Measurements from ENCODE around the gene POLR1G.
"Not testable (repeated sequence)": the region's sequence is repeated elsewhere in the genome, so short reads cannot be mapped to it uniquely, and the experiment has no call there.

The POLR1G gene

DNA sequence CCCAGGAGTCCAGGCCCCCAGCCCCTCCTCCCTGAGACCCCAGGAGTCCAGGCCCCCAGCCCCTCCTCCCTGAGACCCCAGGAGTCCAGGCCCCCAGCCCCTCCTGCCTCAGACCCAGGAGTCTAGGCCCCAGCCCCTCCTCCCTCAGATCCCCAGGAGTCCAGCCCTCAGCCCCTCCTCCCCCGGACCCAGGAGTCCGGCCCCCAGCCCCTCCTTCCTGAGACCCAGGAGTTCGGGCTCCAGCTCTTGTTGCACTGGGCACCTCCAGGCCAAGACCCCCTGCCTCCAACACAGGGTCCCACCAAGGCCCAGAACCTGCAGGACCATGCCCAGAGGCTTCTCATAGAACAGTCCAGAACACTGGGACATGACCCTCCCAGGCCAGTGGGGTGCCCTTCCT, 13.5 kb downstream of the POLR1G start:
- in situ Hi-C loops (cut with MboI; ENCODE audit: low sequenced_read_pairs) = no loop called here

DNA sequence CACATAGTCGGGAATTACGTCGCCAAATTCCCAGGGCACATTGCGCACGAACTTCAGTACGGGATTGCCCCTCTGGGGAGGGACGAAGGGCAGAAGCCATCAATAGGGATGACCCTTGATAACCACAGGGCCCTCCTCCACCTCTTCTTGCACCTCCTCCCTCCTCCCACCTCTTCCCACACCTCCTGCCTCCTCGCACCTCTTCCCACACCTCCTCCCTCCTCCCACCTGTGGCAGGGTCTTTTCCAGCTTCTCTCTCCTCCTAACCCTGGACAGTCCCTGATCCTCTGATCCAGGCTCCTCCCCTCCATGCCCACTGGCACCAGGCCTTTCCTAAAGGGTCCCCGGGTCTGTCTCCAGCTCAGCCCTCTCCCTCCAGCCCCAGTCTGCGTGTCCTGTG, 13.9 kb downstream of the POLR1G start:
- in situ Hi-C loops (cut with MboI; ENCODE audit: low sequenced_read_pairs) = no loop called here

DNA sequence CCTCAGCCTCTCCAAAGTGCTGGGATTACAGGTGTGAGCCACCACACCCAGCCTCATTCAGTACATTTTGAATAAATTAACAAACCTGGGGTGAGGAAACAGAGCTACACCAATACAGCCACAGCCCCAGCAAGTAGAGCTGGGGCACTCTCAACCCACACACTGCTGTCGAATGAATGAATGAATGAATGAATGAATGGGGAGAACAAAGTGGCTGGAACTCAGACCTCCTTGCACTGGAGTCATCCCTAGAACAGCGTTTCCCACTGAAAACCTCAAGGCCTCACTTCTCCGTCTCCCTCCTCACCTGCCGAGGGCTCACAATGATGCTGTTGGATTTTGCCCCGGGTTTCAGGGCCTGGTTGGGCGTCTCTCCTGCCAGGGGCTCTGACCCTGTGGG, 14.4 kb downstream of the POLR1G start:
- in situ Hi-C loops (cut with MboI; ENCODE audit: low sequenced_read_pairs) = no loop called here

DNA sequence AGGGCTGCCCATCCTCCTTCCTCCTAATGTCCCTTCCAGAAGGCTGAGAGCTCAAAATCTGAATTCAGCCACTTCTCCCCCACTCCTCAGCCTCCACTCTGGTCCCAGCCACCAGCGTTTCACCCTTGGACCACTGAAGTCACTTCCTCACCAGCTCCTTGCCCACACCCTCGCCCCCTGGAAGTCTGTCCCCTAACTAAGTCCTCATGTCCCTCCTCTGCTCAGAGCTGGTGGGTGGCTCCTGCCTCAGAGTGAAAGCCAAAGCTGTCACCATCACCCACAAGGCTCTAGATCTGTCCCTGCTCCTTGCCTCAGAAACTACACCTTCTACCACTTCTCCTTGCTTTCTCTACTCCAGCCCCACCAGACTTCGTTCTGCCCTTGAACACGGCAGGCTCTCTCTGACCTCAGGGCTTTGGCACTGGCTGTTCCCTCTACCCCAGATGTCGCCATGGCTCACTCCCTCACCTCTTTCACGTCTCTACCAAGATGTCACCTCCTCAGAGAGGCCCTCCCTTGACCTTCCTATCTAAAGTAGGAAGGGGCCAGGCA, 15.6 kb downstream of the POLR1G start:
- in situ Hi-C loops (cut with MboI; ENCODE audit: low sequenced_read_pairs) = no loop called here

DNA sequence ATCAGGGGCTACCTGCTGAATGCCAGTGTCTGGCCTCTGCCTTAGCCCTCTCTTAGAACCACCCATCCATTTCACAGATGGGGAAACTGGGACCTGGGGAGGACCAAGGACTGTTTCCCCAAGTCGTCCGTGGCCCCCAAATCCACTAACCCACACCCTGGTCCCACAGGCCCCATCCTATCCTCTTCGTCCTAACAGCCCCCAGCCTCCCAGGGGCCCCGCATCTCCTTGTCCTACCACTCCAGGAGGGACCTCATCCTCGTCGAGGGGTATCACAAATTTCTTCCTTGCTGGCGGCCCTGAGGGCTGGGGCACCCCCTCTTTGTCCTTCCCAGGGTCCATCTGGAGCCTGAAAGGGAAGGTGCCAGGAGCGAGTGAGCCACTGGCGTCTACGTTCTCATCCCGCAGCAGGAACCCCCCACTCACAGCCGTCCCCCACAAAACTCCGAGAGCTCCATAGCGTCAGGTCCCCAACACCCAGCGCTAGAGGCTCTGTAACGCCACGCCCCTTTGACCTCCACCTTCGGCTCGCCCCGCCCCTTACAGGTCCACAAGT, 16.7 kb downstream of the POLR1G start:
- in situ Hi-C loops (cut with MboI; ENCODE audit: low sequenced_read_pairs) = no loop called here

DNA sequence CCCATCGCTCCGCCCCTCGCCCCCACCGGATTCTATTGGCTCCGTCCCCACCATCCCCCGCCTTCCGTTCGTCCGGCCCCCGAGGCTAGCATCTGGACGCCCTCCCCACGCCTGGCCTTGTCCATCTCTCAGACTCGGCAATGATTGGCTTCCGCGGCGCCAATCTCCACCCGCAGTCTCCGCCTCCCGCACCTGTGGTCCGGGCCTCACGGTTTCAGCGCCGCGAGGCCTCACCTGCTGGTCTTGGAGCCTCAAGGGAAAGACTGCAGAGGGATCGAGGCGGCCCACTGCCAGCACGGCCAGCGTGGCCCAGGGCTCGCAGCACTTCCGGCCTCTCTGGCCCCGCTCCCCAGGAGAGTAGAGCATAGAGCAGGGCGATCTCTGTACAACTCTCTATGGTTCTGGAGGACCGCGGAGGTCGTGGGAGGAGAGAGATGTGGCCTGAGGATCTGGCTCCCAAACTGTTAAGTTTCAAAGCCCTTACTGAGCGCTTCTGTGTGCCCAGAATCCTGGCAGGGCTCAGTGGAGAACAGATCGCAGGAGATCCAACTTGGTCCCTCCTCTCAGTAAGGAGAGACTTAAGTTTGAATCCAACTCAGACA, 17.2 kb downstream of the POLR1G start, which contains the start of gene ERCC1:
Gene ERCC1, minus strand, starts transcription at position 329 of the 602 bp plus-strand sequence. CDS start 543 bp downstream, outside the sequence.
- in situ Hi-C loops (cut with MboI; ENCODE audit: low sequenced_read_pairs) = no loop called here

DNA sequence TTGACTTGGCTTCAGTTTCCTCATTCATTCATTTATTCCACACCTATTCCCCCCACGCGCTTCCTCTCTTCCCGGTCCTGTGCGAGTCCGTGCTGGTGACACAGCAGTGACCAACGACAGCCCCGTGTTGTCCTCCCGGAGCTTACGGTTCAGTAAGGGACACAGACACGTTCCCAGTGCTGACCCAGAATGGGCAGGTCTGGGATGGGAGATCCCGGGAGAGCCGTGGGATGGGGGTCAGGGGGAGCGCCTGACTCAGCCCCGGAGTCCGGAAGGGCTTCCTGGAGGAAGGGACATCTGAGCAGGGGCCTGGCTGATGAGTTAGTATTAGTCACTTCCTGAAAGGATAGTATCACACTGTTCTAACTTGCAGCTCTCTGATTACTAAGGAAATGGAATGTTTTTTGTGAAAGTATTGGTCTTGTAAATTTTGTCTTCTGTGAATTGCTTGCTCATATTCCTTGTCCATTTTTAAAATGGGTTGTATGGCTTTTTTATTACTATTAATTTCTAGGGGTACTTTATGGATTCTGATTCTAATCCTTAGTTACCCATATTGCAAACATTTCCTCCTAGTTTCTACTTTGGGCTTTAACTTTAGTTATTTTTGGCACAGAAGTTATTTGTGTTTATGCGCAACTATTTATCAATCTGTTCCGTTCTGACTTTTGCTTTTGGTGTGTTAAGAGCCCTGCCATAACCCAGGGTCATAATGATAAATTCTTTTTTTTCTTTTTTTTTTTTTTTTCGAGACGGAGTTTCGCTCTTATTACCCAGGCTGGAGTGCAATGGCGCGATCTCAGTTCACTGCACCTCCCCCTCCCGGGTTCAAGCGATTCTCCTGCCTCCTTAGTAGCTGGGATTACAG, 18.0 kb downstream of the POLR1G start:
- in situ Hi-C loops (cut with MboI; ENCODE audit: low sequenced_read_pairs) = no loop called here

DNA sequence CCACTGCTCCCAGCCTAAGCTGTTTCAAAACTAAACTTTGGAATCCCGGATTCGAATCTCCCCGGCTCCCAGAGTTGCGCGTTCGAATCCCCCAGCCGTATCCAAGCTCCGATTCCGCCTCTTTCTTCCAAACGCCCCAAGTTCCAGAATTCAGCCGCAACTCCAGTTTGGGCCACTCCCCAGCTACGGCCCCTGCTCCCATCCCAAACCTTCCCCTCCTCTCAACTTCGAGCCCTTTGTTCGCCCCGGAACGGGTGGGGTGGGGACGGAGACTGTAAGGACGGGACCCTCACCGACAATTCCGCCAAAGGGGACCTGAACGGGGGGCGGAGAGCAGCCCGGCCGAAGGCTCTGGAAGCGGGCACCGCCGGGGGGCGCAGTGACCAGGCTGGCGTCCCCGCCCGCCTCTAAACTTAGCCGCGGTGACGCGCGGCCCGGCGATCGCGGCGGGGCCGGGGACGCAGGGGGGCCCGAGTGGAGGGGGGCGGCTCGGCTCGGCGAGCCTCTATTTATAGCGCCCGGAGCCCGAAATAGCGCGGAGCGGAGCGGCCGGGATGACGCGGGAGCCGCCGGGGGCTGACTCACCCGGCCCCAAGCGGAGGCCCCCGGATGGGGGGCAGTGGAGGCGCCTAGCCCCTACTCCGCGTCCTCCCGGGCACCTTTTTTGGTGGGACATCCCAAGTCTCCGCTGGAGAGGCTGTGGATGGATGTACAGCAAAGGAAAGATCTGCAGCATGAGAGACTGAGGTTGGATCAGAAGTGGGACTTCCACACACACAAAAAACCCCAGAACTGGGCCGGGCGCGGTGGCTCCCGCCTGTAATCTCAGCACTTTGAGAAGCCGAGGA, 22.2 kb downstream of the POLR1G start:
- in situ Hi-C loops (cut with MboI; ENCODE audit: low sequenced_read_pairs) = no loop called here

DNA sequence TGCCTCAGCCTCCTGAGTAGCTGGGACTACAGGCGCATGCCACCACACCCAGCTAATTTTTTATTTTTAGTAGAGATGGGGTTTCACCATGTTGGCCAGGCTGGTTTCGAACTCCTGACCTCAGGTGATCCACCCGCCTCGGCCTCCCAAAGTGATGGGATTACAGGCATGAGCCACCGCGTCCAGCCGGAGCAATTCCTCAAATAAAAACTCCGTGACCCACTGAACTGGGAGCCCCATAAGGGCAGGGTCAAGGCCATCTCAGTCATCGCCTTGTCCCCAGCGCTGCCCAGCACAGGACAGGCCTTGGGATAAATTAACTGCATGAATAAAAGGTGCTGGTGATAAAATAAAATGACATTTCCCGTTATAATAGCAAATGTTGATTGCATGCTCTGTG, 23.5 kb downstream of the POLR1G start:
- in situ Hi-C loops (cut with MboI; ENCODE audit: low sequenced_read_pairs) = not testable (repeated sequence)

DNA sequence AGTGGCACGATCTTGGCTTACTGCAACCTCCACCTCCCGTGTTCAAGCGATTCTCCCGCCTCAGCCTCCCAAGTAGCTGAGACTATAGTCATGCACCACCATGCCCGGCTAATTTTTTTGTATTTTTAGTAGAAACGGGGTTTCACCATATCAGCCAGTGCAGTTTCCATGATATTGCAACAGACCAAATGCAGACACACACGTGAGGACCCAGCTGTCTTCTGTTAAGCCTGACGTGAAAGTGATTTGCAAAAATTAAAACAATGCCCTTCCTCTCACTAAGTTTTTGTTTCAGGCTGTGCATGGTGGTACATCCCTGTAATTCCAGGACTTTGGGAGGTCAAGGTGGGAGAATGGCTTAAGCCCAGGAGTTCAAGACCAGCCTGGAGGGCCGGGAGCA, 24.6 kb downstream of the POLR1G start:
- in situ Hi-C loops (cut with MboI; ENCODE audit: low sequenced_read_pairs) = not testable (repeated sequence)

DNA sequence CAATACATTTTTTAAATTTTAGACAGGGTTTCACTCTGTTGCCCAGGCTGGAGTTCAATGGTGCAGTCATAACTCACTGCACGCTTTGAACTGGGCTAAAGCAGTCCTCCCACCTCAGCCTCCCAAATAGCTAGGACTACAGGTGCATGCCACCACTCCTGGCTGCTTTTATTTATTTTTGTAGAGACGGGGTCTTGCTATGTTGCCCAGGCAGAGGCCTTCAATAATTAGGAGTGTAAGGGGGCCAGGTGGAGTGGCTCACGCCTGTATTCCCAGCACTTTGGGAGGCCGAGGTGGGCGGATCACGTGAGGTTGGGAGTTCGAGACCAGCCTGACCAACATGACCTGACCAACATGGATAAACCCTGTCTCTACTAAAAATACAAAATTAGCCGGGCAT, 26.1 kb downstream of the POLR1G start:
- in situ Hi-C loops (cut with MboI; ENCODE audit: low sequenced_read_pairs) = not testable (repeated sequence)

DNA sequence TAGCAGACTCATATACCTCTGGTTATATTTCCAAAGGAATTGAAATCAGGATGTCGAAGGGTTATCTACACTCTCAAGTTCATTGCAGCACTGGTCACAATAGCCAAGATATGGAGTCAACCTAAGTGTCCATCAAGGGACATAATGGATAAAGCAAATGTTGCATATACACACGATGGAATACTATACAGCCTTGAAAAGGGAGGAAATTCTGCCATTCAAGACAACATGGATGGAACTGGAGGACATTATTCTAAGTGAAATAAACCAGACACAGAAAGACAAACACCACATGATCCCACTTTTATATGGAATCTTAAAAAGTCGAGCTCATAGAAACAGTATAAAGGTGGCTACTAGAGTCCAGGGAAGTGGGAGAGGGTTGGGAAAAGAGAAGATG, 30.9 kb downstream of the POLR1G start:
- in situ Hi-C loops (cut with MboI; ENCODE audit: low sequenced_read_pairs) = no loop called here

DNA sequence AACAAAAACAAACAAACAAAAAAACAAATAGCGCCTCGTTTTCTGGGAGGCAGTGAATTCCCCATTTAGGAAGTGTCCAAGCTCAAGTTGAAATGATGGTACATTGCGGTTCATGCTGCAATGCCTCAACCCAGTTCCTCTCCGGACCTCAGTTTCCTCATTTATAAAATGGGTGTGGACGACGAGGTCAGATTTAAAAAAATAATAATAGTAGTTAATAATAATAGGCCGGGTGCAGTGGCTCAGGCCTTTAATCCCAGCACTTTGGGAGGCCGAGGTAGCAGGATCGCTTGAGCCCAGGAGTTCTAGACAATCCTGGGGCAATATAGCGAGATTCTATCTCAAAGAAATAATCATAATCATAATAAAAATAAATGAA, 32.7 kb downstream of the POLR1G start:
- in situ Hi-C loops (cut with MboI; ENCODE audit: low sequenced_read_pairs) = no loop called here

DNA sequence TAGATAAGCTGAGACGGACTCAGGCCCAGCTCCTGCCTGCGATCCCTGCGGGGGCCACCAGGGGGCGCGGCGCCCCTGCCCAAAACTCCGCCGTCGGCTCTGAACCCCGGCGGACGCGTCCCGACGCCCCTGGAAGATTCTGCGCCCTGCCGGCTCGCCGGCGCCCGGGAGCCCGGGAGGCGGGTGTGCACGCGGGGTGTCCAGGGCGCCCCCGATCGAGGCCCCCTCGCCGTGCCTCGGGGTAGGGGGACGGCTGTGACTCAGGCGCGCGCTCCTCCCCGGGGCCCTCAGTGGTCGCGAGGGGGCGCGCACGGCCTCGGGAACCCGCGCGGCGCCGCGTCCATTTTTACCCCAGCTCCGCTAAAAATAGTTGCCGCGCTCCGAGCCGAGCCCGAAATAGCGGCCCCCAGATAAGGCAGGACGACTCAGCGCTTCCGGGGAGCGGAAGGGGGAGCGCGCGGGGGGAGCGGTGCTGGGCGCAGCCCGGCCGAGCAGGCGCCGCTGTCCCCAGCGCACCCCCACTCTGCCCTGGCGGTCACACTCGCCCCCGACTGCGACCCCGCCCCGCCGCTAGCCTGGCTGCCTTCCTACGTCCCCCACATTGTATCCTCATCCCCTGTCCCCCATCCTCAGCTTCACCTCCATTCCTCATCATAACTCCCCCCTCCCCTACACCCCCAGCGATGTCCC, 33.3 kb downstream of the POLR1G start:
- in situ Hi-C loops (cut with MboI; ENCODE audit: low sequenced_read_pairs) = loop anchor here (5.0 kb wide), 1 partner anchor 38 kb away; no protein-coding TSS in a partner anchor

DNA sequence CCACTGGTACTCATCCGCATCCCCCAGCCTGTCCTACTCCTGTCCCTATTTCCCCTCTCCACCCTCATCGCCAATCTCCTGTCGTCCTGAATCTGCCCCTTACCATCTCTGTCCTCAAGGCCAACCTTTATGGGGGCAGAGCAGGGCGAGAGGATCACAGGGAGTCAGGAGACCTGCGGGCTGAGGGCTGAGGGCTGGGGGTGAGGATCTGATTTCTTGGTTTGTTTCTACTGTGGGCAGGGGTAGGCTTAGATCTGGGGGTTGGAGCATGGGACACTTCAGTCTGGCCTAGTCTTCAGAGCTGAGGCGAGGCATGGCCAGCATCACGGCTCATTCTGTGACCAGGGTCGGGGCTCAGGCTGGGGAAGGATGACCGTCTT, 33.8 kb downstream of the POLR1G start:
- in situ Hi-C loops (cut with MboI; ENCODE audit: low sequenced_read_pairs) = loop anchor here (5.0 kb wide), 1 partner anchor 37 kb away; no protein-coding TSS in a partner anchor

DNA sequence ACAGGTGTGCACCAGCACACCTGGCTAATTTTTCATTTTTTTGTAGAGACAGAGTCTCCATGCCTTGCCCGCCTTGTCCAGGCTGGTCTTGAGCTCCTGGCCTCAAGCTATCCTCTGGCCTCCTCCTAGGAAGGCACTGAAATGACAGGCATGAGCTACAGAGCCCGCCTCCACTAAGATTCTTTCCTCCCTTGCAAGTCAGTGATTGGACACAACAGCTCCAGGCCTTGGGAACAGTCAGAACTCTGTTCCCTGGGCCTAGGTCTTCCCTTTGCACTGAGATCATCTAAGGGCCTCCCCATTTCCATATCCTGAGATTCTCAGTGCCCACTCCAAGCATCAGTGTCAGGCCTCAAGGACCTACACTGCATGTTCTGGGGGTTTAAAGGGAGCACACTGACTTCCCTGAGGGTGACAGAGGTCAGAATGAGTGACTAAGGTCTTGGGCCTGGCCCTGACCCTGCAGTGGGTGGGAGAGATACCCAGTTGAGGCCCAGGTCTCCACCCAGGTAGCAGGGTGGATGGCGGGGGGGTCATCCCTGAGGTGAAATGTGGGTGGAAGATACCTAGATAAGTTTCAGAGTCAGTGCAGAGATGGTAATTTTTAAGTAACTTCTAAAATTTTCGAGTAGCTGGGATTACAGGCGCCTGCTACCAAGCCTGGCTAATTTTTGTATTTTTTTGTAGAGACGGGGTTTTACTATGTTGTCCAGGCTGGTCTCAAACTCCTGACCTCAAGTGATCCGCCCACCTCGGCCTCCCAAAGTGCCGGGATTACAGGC, 34.6 kb downstream of the POLR1G start:
- in situ Hi-C loops (cut with MboI; ENCODE audit: low sequenced_read_pairs) = loop anchor here (5.0 kb wide), 1 partner anchor 36 kb away; no protein-coding TSS in a partner anchor

DNA sequence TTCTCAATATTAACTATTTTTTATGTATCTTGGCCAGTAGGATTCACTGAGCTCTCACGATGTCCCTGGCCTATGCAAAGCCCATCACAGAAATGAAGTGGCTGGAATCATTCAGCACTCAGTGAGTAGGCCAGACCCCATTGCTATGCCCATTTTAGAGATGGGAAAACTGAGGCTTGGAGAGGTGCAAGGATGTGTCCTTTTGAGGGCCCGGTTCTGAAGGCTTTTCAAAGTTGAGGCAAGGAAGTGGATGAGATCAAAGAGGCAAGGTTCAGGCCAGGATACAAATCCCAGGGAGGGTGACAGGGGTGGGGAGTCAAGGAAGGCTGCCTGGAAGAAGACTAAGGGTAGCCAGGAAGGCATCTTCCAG, 35.9 kb downstream of the POLR1G start:
- in situ Hi-C loops (cut with MboI; ENCODE audit: low sequenced_read_pairs) = loop anchor here (5.0 kb wide), 1 partner anchor 35 kb away; no protein-coding TSS in a partner anchor

DNA sequence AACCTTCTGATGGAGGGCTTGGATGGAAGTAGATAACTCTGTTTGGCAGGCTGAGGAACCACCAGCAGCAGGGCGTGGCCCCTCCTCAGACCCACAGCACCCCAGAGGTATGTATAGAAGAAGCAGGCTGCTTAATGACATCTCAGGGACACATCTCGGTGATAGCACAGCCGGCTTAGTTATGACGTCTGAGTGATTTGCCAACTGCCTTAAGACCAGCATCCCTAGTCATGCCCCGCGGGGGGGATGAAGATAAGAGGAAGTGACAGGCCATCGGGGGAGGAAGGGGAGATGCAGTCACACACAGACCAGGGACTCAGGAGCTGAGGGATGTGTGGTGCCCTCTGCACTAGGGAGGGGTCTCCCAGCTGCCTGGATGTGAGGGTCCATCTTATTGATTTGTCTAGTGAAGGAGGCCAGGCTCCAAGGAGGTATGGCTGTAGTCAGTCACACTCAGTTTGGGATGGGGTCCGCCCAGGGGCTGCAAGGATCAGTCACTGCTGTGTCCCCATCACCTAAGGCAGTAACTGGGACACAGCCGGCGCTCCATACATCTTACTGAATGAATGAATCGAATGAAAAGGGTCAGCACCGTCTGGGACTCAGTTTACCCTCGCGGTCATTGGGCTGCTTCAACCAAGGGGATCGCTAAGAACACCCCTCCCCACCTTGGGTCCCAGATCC, 36.5 kb downstream of the POLR1G start:
- in situ Hi-C loops (cut with MboI; ENCODE audit: low sequenced_read_pairs) = loop anchor here (5.0 kb wide), 1 partner anchor 34 kb away; no protein-coding TSS in a partner anchor

Measured in HL-60/S4 treated with retinoic acid at 250 ng/mL for 4 days and 3 days (cell line).